Lung (tissue), 12 donors: ENCODE results near the gene DDAH2. TPM values are rescaled to one million over a fixed set of nuclear protein-coding genes. Genes with fewer than 3 reads are reported as not detected.

Experiments used
- ATAC-seq: fragments of 200-7000 bp; cut with Tn5 transposase; one replicate; pipeline ENCODE4 v1.9.1; 2020; ENCODE audit warnings: moderate number of reproducible peaks; ENCODE audit not compliant: insufficient read depth, low FRiP score
- DNase-seq, 3 donors: peaks; one replicate each; pipeline ENCODE4 v3.0.0-alpha.2; 2013 to 2017
- H3K27ac ChIP-seq, 2 donors: one replicate each; pipeline ENCODE4 v1.5.1; 2013; ENCODE audit warnings: mild to moderate bottlenecking in 2 of 2, moderate library complexity in 2 of 2, control low read depth in 1 of 2, inconsistent platforms in 1 of 2, low read depth in 1 of 2, low read length in 1 of 2
- H3K27me3 ChIP-seq, 3 donors: one replicate each; pipeline ENCODE4 v1.5.1; 2013; ENCODE audit warnings: low read length in 2 of 3; ENCODE audit not compliant: control insufficient read depth in 3 of 3, insufficient read depth in 3 of 3
- H3K36me3 ChIP-seq, 4 donors: one replicate each; pipeline ENCODE4 v1.5.1; 2013; ENCODE audit warnings: low read length in 4 of 4, mild to moderate bottlenecking in 1 of 4, moderate library complexity in 1 of 4; ENCODE audit not compliant: control insufficient read depth in 4 of 4, insufficient read depth in 4 of 4
- H3K4me1 ChIP-seq, 5 donors: one replicate each; pipeline ENCODE4 v1.5.1; 2013; ENCODE audit warnings: low read length in 5 of 5, mild to moderate bottlenecking in 2 of 5, moderate library complexity in 1 of 5; ENCODE audit not compliant: control insufficient read depth in 5 of 5, insufficient read depth in 5 of 5
- H3K4me3 ChIP-seq: one replicate; pipeline ENCODE4 v1.5.1; 2013; ENCODE audit warnings: mild to moderate bottlenecking, control low read depth, moderate library complexity
- H3K9ac ChIP-seq, 2 donors: one replicate each; pipeline ENCODE4 v1.5.1; 2013; ENCODE audit warnings: low read length in 2 of 2, control low read depth in 1 of 2; ENCODE audit not compliant: insufficient read depth in 1 of 2
- H3K9me3 ChIP-seq, 4 donors: one replicate each; pipeline ENCODE4 v1.5.1; 2013; ENCODE audit warnings: low read length in 3 of 4, mild to moderate bottlenecking in 1 of 4, moderate library complexity in 1 of 4; ENCODE audit not compliant: control insufficient read depth in 4 of 4, insufficient read depth in 3 of 4
- CTCF ChIP-seq: IDR thresholded peaks from 2 replicates; pipeline ENCODE4 v1.5.1; 2012; ENCODE audit warnings: mild to moderate bottlenecking; ENCODE audit errors: control extremely low read depth, extremely low read depth
- WGBS, 2 donors: extraction: QIAGEN DNeasy Blood & Tissue Kit; methylation state at CpG; one replicate each; pipeline ENCODE4 v1.1.7; 2013; 5-methylcytosine and 5-hydroxymethylcytosine counted together
- polyA plus RNA-seq, 2 donors: library from polyadenylated mRNA; stranded (reverse); fragments of 200-250 nt; gene quantifications; one replicate each; pipeline ENCODE4 v1.2.1, GENCODE V29; 2013
- total RNA-seq, 2 donors: library from RNA; depleted of rRNA in 1 of 2; stranded (reverse); fragments of >200 nt in 1 of 2; gene quantifications; one replicate each; pipeline ENCODE4 v1.2.1, GENCODE V29; 2014 to 2021
- donor health status: control.
- donor health status: control.
- donor health status: Bipolar disorder and iron deficiency.
- donor health status: healthy.
- donor health status: DM: yes; HTN: yes; CAD: no.

The DDAH2 gene
- total and polyA plus RNA-seq, 4 donors, result 60.3 to 130 (median 91.3) TPM

- peaks cover 0 to 8% (median 2%) of the 10 kb centered on the region in 4 donors for H3K36me3 ChIP-seq
- TF ChIP-seq CTCF, result no peak
Observed at GRCh38 chr6:31744422-31744821, 15.3 kb upstream of the DDAH2 start.

GRCh38 chr6:31742894-31743293 is 13.8 kb upstream of the DDAH2 start:
- Histone ChIP-seq H3K9ac (no peak overlapping the region), H3K27ac (no peak overlapping the region), H3K36me3 (peaks cover 0 to 8% (median 2%) of the 10 kb centered on the region in 4 donors), H3K9me3 (no peaks in the 10 kb centered on the region), H3K4me3 (no peak overlapping the region), H3K4me1 (peaks cover 0 to 20% (median 8%) of the 10 kb centered on the region in 5 donors), H3K27me3 (no peaks in the 10 kb centered on the region)
- no peak for TF ChIP-seq CTCF
- DNase-seq (no peak), ATAC-seq (no peak)
- WGBS, 2 donors, result 92 to 96% methylated on average over 3 of the region's 3 CpGs

More at GRCh38 chr6:31744422-31744821, 15.3 kb upstream of the DDAH2 start:
- 29 to 70% methylated on average over 1 of the region's 1 CpG for WGBS, 2 donors
- Histone ChIP-seq H3K4me3 (no peak overlapping the region), H3K9me3 (no peaks in the 10 kb centered on the region), H3K27ac (no peak overlapping the region), H3K4me1 (peaks cover 0 to 6% (median 0%) of the 10 kb centered on the region in 5 donors), H3K9ac (no peak overlapping the region), H3K27me3 (no peaks in the 10 kb centered on the region)
- DNase-seq (no peak), ATAC-seq (no peak)

- H3K4me1 ChIP-seq, result peaks cover 0 to 31% (median 14%) of the 10 kb centered on the region in 5 donors
- H3K27me3 ChIP-seq, result no peaks in the 10 kb centered on the region
- peaks cover 0 to 4% (median 0%) of the 10 kb centered on the region in 4 donors for H3K36me3 ChIP-seq
- no peak overlapping the region for H3K4me3 ChIP-seq
- WGBS, 2 donors, result 90 to 93% methylated on average over 2 of the region's 2 CpGs
- no peaks in the 10 kb centered on the region for H3K9me3 ChIP-seq
- DNase-seq (no peak), ATAC-seq (no peak)
- no peak overlapping the region for H3K27ac ChIP-seq
- H3K9ac ChIP-seq, result no peak overlapping the region
- no peak for TF ChIP-seq CTCF
Observed at GRCh38 chr6:31741815-31742214, 12.7 kb upstream of the DDAH2 start.
